PC-9 (cell line): ENCODE data around the gene LARGE1. TPM values are rescaled to one million over a fixed set of nuclear protein-coding genes. Genes with fewer than 3 reads are reported as not detected.
A peak's percentile ranks its signal among the peaks of the same experiment; 100 is the strongest.

Experiments used
- BruUV-seq: library from RNA; stranded (reverse); fragments of 400-500 nt; replicated peaks from 2 replicates; lab custom pipeline; 2021; lab: Mats Ljungman, UMichigan
- CTCF ChIA-PET: fragments of 300-600 bp; sonication (Branson Sonifier 250); formaldehyde crosslinking; loops from one replicate; lab custom pipeline; 2022; ENCODE audit warnings: antibody characterized with exemption; lab: Charles Lee
- POLR2A ChIA-PET: fragments of 300-600 bp; sonication (Branson Sonifier 250); formaldehyde crosslinking; loops from one replicate; lab custom pipeline; 2022; ENCODE audit warnings: antibody characterized with exemption; ENCODE audit not compliant: unreplicated experiment; lab: Charles Lee
- DNase-seq, 2 experiments: peaks; one replicate each; pipeline versions ENCODE4 v3.0.0 to v3.0.0-alpha.2; 2015 to 2022; ENCODE audit warnings: mixed read lengths in 1 of 2
- H2AFZ ChIP-seq: fragments of 200-600 bp; sonication (generic); 2 replicates; pipeline ENCODE4 v1.8.1; 2017; ENCODE audit warnings: antibody characterized with exemption
- H3F3A ChIP-seq: fragments of 200-600 bp; sonication (generic); 2 replicates; pipeline ENCODE4 v1.8.1; 2017; ENCODE audit warnings: antibody characterized with exemption, mild to moderate bottlenecking, low read depth; ENCODE audit not compliant: insufficient read depth
- H3K27ac ChIP-seq: fragments of 200-600 bp; sonication (generic); 2 replicates; pipeline ENCODE4 v1.6.1; 2016; ENCODE audit warnings: mixed run types
- H3K27me3 ChIP-seq: fragments of 200-600 bp; sonication (generic); 2 replicates; pipeline ENCODE4 v1.6.1; 2016; ENCODE audit warnings: low read depth, mixed run types; ENCODE audit not compliant: insufficient read depth
- H3K36me3 ChIP-seq: fragments of 200-600 bp; sonication (generic); 2 replicates; pipeline ENCODE4 v1.6.1; 2016; ENCODE audit warnings: low read depth, mixed run types
- H3K4me1 ChIP-seq: fragments of 200-600 bp; sonication (generic); replicated peaks from 2 replicates; pipeline ENCODE4 v1.6.1; 2016; ENCODE audit warnings: mixed run types; ENCODE audit not compliant: insufficient read depth
- H3K4me2 ChIP-seq: fragments of 200-600 bp; sonication (generic); 2 replicates; pipeline ENCODE4 v1.6.1; 2017; ENCODE audit warnings: mixed run types
- H3K4me3 ChIP-seq: fragments of 200-600 bp; sonication (generic); 2 replicates; pipeline ENCODE4 v1.6.1; 2016; ENCODE audit warnings: mixed run types
- H3K79me2 ChIP-seq: fragments of 200-600 bp; sonication (generic); 2 replicates; pipeline ENCODE4 v1.6.1; 2017; ENCODE audit warnings: low read depth, mixed run types
- H3K9me2 ChIP-seq: fragments of 200-600 bp; sonication (generic); 2 replicates; pipeline ENCODE4 v1.8.1; 2017; ENCODE audit warnings: mild to moderate bottlenecking; ENCODE audit not compliant: insufficient read depth
- H3K9me3 ChIP-seq: fragments of 200-600 bp; sonication (generic); 2 replicates; pipeline ENCODE4 v1.8.1; 2016; ENCODE audit warnings: low read depth; ENCODE audit not compliant: insufficient read depth
- H4K20me1 ChIP-seq: fragments of 200-600 bp; sonication (generic); 2 replicates; pipeline ENCODE4 v1.8.1; 2017; ENCODE audit not compliant: insufficient read depth
- EZH2 ChIP-seq: fragments of 200-600 bp; sonication (generic); IDR thresholded peaks from 2 replicates; pipeline ENCODE4 v1.8.0; 2017; ENCODE audit warnings: antibody characterized with exemption, low read depth
- intact Hi-C: fragments of 100-400 bp; cut with micrococcal nuclease; formaldehyde crosslinking; loops from one replicate; pipeline ENCODE4 v1.10.0; 2022; ENCODE audit not compliant: unreplicated experiment
- total RNA-seq: library from RNA; stranded (reverse); gene quantifications from 2 replicates; pipeline ENCODE4 v1.2.3, GENCODE V29; 2021
- TF ChIP-seq, protein P1 (sequence below): fragments of 200-600 bp; sonication (generic); conservative IDR thresholded peaks from 2 replicates; pipeline ENCODE4 v1.6.1; 2017; ENCODE audit warnings: mixed run types, antibody characterized with exemption, mild to moderate bottlenecking, moderate library complexity

LARGE1 gene
- total RNA-seq, 1 experiment from 2014 or later: 12.5 TPM

GRCh38 chr22:33798401-33798800 lies 121.9 kb downstream of the LARGE1 start:
- TF ChIP-seq EZH2: no peak
- TF ChIP-seq, protein P1, sequence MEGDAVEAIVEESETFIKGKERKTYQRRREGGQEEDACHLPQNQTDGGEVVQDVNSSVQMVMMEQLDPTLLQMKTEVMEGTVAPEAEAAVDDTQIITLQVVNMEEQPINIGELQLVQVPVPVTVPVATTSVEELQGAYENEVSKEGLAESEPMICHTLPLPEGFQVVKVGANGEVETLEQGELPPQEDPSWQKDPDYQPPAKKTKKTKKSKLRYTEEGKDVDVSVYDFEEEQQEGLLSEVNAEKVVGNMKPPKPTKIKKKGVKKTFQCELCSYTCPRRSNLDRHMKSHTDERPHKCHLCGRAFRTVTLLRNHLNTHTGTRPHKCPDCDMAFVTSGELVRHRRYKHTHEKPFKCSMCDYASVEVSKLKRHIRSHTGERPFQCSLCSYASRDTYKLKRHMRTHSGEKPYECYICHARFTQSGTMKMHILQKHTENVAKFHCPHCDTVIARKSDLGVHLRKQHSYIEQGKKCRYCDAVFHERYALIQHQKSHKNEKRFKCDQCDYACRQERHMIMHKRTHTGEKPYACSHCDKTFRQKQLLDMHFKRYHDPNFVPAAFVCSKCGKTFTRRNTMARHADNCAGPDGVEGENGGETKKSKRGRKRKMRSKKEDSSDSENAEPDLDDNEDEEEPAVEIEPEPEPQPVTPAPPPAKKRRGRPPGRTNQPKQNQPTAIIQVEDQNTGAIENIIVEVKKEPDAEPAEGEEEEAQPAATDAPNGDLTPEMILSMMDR: no peak
- ChIA-PET CTCF (no interaction called here), POLR2A (no interaction called here)

DNA sequence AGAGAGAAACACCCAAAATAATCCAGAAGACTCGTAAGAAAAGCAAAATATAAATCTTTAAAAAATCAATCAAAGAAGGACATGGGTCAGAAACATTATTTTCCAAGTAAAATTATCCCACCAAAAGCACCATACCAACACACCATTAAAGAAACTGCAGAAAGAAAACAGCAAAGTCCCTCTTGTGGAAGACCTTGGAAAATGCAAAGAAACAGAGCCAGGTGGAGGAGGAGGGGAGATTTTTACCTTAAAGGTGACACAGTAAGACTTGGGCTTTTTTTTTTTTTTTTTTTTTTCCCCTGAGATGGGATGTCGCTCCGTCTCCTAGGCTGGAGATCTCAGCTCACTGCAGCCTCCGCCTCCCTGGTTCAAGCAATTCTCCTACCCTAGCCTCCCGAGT lies 123.8 kb downstream of the LARGE1 start:
- no peaks in the 10 kb centered on the region for H3K36me3 ChIP-seq
- intact Hi-C loops: no loop called here

More at GRCh38 chr22:33798401-33798800, 121.9 kb downstream of the LARGE1 start:
- H3K4me1 ChIP-seq: no peaks in the 10 kb centered on the region
- H3K4me2 ChIP-seq: no peak overlapping the region
- no peaks in the 10 kb centered on the region for H3F3A ChIP-seq
- H3K9me3 ChIP-seq: no peaks in the 10 kb centered on the region
- no TSS peak for BruUV-seq
- no peaks in the 10 kb centered on the region for H4K20me1 ChIP-seq
- no peaks in the 10 kb centered on the region for H3K9me2 ChIP-seq
- no peak overlapping the region for H2AFZ ChIP-seq
- no peak overlapping the region for H3K27ac ChIP-seq
- no peak overlapping the region for H3K4me3 ChIP-seq
- intact Hi-C loops: no loop called here
- no peaks in the 10 kb centered on the region for H3K27me3 ChIP-seq
- no peaks in the 10 kb centered on the region for H3K36me3 ChIP-seq
- no peak for DNase-seq
- H3K79me2 ChIP-seq: no peaks in the 10 kb centered on the region

DNA sequence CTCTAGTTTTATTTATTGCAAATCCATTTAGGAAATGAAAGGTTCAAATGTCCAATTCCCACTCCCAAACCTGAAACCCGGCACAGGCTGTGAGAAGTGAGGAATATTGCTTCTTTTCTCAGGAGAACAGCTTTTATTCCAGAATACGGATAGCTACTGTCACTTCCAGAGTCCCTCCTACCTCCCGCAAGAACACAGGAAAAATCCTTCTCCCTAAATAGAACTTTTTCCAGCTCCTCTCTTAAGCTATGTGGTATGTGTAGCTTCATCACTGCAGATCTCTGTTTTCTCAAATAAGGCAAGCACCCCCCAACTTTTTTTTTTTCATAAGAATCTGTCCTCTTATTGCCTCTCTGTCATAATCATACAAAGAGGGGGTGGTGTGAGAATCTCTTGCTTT lies 126.8 kb downstream of the LARGE1 start:
- Histone ChIP-seq H3K4me3 (no peak overlapping the region), H3K4me1 (no peaks in the 10 kb centered on the region), H2AFZ (no peak overlapping the region), H3K9me2 (no peaks in the 10 kb centered on the region), H3K27me3 (no peaks in the 10 kb centered on the region), H3K36me3 (no peaks in the 10 kb centered on the region), H3K4me2 (no peak overlapping the region), H4K20me1 (no peaks in the 10 kb centered on the region), H3K27ac (no peak overlapping the region), H3K9me3 (peaks cover 2% of the 10 kb centered on the region; the same call in 1 of the 2 replicates), H3F3A (no peaks in the 10 kb centered on the region), H3K79me2 (no peaks in the 10 kb centered on the region)
- intact Hi-C loops: no loop called here
- DNase-seq: no peak
- BruUV-seq: no TSS peak
- ChIA-PET POLR2A (no interaction called here), CTCF (no interaction called here)
- TF ChIP-seq, protein P1: no peak
- TF ChIP-seq EZH2: no peak

More for the DNA sequence above, 123.8 kb downstream of the LARGE1 start:
- Histone ChIP-seq H3F3A (no peaks in the 10 kb centered on the region), H4K20me1 (no peaks in the 10 kb centered on the region), H3K27me3 (no peaks in the 10 kb centered on the region), H3K9me2 (no peaks in the 10 kb centered on the region), H2AFZ (no peak overlapping the region), H3K4me3 (no peak overlapping the region), H3K27ac (no peak overlapping the region), H3K4me2 (no peak overlapping the region), H3K9me3 (no peaks in the 10 kb centered on the region), H3K79me2 (no peaks in the 10 kb centered on the region), H3K4me1 (no peaks in the 10 kb centered on the region)
- DNase-seq: no peak
- no TSS peak for BruUV-seq
- TF ChIP-seq, protein P1: peak; percentile 25; the same call in 1 of the 2 replicates
- no peak for TF ChIP-seq EZH2
- POLR2A ChIA-PET: no interaction called here
- CTCF ChIA-PET: no interaction called here
